GM21381 (cell line): ENCODE results near the gene PDPR.
"Not testable (repeated sequence)": the region's sequence is repeated elsewhere in the genome, so short reads cannot be mapped to it uniquely, and the experiment has no call there.

Experiments
- ATAC-seq: cut with Tn5 transposase; IDR thresholded peaks from one replicate; pipeline ENCODE4 v1.9.1; 2021; ENCODE audit warnings: mild to moderate bottlenecking, moderate library complexity; ENCODE audit not compliant: unreplicated experiment

PDPR gene

DNA sequence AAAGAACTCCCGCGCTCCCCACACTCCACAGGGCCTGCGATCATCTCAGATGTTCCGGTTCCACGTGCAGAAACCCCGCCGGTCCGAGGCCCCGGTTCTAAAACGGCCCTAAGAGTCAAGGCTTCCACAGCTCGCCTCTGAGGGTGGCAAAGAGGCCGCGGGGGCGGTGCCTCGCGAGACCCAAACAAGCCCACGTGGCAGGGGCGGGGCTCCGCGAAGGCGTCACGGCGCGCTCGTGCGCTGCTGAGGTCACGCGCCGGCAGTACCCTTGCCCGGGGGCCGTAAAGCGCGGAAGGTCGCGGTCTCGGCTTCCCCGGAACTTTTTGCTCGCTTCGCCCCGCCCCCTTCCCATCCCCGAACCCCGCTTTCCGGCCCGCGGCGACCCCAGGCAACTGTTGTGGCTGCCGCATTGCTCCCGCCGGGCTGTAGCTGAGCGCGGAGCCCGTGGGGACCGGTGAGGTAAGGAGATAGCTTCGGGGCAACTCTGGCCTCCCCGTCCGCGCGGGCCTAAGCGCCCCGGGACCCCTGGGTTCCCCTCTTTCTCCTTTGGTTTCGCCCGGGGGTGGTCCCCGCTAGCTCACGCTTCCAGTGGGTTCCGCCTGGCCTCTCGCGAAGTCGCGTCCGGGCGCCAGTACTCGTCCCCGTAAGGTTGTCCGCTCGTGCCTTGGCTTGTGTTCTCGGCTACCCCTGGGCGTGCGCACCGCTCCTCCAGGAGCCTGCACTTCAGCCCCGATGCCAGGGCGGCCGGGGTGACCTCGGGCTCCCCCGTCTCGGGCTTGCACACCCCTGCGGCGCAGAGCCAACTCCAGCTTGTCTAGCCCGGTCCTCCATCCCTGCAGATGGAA lies at the start of gene PDPR:
Gene PDPR (plus strand): TSS at position 351 of the 845 bp plus-strand sequence. CDS start 6,161 bp downstream, outside the sequence.
- ATAC-seq: peak; percentile 96

DNA sequence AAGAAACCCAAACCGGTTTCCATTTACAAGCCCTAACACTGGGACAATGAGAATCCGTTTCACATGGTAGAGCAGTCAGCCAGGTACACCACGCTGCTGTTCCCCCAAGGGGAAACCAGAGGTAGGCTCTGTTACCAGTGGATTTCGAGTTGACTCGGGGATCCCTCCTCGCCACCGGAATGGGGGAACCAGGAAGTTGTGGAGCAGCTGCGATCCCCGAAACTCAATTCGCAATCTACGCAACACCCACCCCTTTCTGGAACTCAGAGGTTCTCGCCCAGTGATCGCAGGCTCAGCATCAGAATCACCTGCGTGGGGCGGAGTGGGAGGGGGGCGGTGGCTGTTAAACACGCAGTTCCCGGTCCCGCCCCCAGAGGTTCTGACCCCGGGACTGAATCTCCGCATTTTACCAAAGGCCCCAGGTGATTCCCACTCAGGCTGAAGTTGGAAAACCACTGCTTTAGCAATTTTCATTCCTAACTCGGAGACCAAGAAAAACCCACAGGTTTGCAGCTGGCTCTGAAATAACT lies 49.2 kb upstream of the PDPR start:
- ATAC-seq: peak; percentile 5

DNA sequence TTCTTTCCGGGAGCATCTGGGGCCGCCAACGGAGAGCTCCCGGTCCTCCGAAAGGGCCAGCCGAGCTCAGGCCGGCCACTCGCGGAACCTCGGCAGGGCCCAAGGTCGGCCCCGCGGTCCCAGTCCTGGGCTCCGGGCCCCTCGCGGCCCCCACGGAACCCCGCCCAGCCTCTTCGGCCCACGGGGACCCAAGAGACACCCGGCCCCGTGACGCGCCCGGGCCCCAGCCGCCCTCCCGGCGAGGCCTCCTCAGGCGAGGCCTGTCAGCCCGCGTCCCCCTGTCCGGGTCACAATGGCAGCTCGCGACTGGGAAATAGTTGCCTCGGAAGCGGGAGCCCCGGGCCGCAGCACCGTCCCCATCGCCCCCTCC lies 48.8 kb upstream of the PDPR start:
- peak; percentile 29 for ATAC-seq

DNA sequence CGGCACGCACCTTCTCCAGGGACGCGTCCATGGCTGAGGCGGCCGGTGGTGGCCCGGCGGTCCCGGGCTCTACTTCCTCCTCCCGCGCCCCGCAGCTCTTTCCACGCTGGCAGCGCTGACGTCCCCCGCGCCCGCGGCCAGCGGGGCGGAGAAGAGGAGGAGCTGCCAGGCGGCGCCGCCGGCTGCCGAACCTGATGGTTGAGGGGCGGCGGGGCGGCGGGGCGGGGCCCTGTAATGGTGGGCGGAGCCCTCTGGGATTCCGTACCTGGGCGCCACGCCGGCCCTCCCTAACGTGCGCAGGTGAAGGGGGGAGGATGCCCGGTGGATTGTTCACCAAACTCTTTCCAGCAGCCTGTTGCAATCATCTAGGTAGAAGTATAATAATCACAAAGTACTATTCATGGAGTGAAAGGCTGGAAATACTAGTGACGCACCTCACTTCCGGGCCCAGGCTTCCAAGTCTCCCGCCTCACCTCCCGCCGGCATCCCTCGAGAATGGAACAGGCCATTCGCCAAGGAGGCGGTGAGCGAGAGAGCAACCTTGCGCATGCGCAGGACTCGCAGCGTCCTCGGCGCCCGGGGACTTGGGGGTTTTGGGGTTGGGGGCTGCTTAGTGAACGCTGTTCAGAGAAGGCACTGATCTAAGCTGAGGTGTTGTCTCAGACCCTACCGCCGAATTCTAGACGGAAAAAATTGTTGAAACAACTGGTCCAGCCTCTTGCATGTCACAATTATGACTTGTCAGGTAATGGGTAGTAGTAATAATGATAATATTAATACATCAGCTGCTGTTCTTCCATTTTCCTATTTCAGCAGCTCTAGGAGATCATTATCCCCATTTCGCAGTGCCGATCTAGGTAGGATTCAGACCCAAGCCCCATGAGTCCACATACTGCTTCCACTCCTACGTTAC lies 48.1 kb upstream of the PDPR start:
- ATAC-seq: peak; percentile 94

DNA sequence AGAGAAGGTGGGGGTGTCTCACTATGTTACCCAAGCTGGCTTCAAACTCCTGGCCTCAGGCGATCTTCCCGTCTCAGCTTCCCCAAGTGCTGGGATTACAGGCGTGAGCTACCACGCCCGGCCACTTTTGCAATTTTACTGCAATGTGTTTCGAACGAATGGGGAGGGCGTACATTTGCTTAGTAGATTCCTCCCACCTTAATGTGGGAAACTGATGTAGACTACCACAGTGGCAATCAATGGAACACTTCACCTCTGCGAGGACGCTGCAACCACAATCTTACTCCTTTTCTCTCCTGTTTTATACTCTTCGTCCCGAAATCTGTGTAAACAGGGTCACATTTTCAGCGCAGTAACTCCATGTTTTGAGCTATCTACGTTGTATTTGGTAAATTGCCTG lies 47.4 kb upstream of the PDPR start:
- ATAC-seq: not testable (repeated sequence)

DNA sequence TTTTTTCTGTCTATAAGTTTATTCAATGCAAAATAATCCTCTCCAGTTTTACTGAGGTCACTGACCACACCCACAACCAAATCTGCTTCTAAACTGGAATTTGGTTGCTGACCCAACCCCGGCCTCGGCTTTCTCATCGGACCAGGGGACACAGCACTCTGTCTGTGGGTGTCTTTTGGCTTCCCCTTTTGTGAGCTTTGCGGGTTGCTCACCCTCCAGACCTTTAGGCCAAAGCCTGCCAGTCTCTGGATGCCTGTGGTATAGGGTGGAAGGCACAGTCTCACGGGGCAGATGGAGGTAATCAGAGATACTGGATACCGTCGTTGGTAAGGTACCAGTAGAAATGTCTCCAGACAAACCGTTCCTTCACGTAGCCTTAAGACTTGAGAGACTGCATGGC lies 35.1 kb upstream of the PDPR start:
- not testable (repeated sequence) for ATAC-seq

DNA sequence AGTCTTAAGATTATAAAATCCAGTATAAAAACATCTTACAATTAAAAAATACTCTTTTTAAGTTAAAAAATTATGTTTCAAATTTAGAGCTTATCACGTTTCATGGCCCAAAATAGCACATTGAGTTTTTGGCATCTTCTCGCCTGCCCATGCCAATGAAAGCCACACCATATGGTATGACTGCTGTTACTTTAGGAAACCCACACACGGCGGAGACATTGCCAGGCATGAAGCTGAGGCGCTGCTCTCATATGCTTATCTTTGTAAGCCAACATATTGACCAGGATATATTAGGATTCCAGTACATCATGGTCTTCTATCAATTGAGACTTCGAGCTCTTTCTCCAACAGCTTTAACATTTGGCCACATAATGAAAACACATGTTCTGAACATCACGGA lies 32.9 kb upstream of the PDPR start:
- not testable (repeated sequence) for ATAC-seq

DNA sequence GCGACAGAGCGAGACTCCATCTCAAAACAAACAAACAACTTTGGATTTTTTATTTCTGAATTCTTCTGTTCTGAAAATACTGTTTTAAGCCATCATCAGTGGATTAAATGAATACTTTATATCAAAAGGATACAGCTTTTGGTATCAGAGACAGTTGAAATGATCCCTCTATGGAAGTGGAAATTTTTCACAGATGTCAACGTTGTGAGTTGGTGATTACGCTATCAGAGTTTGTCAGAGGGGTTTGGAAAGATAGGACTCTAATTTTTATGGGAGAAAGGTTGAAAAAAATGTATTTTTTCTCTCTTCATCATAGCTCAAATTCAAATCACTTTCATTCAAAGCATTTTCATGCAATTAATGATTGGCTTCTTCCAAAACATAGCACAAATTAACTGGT lies 30.2 kb upstream of the PDPR start:
- ATAC-seq: not testable (repeated sequence)

DNA sequence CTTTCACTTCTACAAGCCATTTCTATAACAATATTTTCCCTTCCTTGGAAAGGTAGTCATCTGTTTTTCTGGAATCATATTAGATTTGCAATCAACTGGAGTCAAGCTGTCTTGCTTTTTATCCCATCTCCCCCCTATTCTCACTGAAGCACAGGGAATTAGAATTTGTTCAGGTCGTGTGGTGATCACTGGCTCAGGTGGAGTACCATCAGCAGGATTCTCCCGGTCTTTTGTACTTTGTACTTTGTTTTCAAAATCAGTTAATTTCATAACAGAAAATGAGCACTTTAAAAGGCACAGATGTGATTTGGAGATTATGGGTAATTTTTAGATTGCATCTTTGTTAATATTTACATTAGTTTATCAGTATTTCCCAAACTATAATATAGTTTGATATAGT lies 26.0 kb upstream of the PDPR start:
- not testable (repeated sequence) for ATAC-seq

DNA sequence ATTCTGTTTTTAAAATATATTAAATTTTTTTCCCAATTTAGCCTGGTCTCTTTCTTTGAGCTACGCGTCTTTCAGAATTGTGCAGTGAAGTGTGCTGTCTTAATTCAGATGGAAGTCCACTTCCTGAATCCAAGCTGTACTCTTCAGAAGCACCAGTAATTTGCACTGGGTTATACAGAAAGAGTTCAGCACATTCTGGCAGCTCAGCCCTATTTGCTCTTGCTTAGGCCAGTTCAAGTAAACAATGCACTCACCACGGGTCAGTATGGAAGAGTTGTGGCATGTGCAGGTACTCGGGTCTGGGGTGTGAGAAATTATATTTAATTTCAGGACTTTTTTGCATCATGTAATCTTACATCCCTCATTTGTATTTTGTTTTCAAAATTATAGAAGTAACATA lies 25.3 kb upstream of the PDPR start:
- ATAC-seq: not testable (repeated sequence)

DNA sequence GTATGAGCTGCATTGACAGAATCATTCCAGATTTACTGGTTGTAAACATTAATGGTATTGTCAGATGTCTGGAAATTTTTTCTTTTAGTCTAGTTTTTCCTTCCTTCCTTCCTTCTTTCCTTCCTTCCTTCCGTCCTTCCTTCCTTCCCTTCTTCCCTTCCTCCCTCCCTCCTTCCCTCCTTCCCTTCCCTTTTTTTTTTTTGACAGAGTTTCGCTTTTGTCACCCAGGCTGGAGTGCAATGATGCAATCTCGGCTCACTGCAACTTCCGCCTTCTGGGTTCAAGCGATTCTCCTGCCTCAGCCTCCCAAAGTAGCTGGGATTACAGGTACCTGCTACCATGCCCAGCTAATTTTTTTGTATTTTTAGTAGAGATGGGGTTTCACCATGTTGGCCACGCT lies 24.8 kb upstream of the PDPR start:
- not testable (repeated sequence) for ATAC-seq

DNA sequence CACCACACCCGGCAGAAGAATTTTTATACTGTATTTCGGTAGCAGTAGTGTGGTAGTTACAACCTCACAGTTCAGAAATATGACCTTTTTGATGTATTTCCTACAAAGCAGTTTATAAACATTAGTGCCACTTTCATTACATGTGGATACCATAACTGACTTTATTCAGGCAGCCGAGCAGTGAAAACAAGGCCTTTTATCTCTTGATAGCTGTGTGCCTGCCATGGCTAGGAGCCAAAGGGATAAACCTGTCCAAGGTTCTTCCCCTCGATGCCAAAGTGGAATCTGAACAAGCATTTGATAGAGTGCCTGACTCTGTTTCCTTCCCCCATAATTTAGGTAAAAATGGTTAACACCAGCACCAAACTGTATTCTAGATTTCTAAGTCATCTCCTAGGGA lies 23.0 kb upstream of the PDPR start:
- not testable (repeated sequence) for ATAC-seq

DNA sequence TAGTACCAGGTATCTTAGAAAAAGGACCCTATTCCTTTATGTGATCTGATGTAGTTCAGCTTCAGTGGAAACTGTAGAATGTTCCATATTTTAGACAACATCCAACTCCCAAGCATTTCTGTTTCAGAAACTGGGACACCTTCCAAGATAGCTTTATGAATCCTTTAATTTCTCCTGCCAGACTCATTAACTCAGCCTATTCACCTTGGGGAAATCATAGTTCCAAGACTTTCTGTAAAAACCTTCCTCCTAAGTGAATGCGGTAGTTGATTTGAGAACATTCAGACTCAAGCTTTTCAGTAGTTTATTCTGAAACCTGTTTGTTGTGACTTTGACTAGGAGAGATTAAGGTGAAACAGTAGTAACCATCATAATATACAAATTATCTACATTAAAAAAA lies 20.0 kb upstream of the PDPR start:
- ATAC-seq: not testable (repeated sequence)

DNA sequence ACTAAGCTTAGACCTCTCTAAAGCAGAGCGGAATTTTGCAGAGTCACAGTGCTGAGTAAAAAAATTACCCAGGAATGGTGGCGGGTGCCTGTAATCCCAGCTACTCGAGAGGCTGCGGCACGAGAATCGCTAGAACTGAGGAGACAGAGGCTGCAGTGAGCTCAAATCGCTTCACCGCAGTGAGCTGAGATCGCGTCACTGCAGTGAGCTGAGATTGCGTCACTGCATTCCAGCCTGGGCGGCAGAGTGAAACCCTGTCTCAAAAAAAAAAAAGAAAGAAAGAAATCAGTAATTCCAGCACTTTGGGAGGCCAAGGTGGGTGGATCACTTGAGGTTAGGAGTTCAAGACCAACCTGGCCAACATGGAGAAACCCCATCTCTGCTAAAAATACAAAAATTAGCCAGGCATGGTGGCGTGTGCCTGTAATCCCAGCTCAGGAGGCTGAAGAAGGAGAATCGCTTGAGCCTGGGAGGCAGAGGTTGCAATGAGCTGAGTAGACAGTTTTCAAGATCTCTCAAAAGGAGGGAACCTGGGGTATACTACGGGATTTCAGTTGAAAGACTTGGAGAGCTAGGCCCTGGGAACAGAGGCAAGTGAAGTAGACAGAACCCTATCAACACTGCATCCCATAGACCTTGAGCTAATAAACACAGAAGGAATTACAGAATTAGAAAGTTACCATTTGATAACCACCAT lies 4.4 kb upstream of the PDPR start:
- not testable (repeated sequence) for ATAC-seq

DNA sequence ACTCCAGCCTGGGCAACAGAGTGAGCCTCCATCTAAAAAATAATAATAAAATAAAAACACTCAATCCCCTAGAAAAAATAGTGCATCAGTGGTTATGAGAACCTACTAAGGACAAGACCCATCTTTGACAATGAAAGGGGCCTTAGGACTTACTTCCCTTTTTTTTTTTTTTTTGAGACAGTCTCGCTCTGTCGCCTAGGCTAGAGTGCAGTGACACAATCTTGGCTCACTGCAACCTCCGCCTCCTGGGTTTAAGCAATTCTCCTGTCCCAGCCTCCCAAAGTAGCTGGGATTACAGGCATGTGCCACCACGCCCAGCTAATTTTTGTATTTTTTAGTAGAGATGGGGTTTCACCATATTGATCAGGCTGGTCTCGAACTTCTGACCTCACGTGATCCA lies 2.0 kb upstream of the PDPR start:
- not testable (repeated sequence) for ATAC-seq

DNA sequence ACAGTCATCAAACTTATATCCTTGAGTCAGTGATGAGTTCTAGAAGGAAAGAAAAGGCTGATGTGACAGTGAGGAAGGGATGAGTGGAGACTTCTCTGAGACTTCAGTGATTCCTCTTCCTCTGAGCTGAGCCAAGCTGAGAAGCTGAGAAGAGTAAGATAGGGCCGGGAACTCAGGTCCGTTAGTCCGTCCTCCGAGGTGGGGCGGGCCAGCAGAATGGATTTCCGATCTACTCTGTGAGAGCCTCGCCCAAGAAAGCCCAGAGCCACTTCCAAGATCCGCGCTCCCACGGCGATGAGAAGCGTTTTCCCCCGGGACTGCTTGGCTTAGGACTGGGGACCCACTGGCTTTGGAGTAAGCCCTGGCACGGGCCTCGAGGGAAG lies 542 bp upstream of the PDPR start:
- ATAC-seq: peak; percentile 21

DNA sequence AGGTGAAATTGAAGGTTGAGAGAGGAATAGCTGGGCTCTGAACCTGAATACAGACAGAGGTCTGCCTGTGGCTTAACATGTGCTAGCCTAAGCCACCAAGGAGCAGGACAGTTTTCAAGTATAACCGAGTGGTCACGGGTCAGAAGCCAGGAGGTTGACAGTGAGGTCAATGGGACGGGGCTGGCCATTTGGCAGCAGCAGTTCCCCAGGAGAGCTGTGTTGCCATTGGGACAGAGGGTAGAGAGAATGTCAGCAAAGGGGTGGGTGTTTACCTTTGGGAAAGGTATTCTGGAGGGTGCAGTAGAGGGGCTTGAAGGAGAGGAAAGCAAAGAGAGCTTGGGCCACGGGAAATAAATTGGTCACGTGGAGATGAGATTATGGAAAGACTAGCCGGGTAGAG lies 4.2 kb downstream of the PDPR start:
- not testable (repeated sequence) for ATAC-seq

DNA sequence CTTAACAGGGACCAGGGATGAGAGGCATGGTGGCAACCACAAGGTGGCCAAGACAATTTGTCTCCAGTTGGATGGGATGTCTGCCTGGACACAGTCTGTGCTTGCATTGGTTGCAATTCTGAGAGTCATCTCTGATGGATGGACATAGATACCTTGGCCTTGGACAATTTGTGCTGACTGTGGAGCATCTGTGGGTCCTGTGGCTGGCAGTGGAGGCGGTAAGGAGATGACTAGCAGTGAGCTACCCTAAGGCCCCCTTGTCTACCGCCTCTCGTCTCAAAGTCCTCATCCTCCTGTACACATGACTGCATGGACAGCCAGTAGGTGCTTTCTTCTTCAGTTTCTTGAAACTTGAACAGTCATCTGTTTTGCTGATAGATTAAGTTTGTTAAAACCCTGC lies 4.6 kb downstream of the PDPR start:
- ATAC-seq: not testable (repeated sequence)

DNA sequence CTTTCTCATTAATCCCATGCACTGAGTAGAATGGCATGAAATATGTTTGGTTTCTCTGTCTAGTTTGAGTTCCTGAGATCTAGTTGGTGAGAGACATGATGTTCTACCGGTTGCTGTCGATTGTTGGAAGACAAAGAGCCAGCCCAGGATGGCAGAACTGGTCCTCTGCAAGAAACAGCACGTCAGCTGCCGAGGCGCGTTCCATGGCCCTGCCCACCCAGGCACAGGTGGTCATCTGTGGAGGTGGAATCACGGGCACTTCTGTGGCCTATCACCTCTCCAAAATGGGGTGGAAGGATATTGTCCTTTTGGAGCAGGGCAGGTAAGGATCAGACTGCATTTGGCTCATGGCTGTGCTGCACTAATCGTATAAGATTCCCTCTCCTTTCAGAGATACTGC lies 6.3 kb downstream of the PDPR start:
- ATAC-seq: not testable (repeated sequence)

DNA sequence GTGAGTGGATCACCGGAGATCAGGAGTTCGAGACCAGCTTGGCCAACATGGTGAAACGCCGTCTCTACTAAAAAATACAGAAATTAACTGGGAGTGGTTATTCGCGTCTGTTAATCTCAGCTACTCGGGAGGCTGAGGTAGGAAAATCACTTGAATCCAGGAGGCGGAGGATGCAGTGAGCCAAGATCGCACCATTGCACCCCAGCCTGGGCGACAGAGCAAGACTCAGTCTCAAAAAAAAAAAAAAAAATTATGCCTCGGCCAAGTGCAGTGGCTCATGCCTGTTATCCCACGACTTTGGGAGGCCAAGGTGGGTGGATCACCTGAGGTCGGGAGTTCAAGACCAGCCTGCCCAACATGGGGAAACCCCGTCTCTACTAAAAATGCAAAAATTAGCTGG lies 9.7 kb downstream of the PDPR start:
- not testable (repeated sequence) for ATAC-seq

DNA sequence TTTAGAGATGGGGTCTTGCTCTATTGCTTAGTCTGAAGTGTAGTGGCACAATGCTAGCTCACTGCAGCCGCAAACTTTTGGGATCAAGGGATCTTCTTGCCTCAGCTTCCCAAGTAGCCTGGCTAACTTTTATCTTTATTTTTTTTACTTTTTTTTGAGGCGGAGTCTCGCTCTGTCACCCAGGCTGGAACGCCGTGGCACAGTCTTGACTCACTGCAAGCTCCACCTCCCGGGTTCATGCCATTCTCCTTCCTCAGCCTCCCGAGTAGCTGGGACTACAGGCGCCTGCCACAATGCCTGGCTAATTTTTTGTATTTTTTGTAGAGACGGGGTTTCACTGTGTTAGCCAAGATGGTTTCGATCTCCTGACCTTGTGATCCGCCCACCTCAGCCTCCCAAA lies 12.1 kb downstream of the PDPR start:
- ATAC-seq: not testable (repeated sequence)
